NCI-H2196 treated with DMSO at 0.1 percent for 48 hours (cell line): Measurements from ENCODE around the gene NOA1.
"Not testable (repeated sequence)": the region's sequence is repeated elsewhere in the genome, so short reads cannot be mapped to it uniquely, and the experiment has no call there.

Source experiments
- DNase-seq: peaks from one replicate; lab custom pipeline; 2025; ENCODE audit not compliant: unreplicated experiment; lab: John Stamatoyannopoulos, UW

NOA1 gene

GRCh38 chr4:56959100-56959499 lies 18.3 kb downstream of the NOA1 start:
- no peak for DNase-seq

GRCh38 chr4:56958111-56958517 lies 19.3 kb downstream of the NOA1 start:
- DNase-seq, result no peak

- no peak for DNase-seq
Measured at GRCh38 chr4:56953680-56954520, 23.5 kb downstream of the NOA1 start.

GRCh38 chr4:56941403-56941802 lies 36.0 kb downstream of the NOA1 start:
- no peak for DNase-seq

GRCh38 chr4:56940971-56941370 lies 36.4 kb downstream of the NOA1 start:
- no peak for DNase-seq

GRCh38 chr4:56940403-56940802 lies 37.0 kb downstream of the NOA1 start:
- DNase-seq, result no peak

- DNase-seq, result not testable (repeated sequence)
Measured at GRCh38 chr4:56939826-56940225, 37.6 kb downstream of the NOA1 start.

- DNase-seq, result no peak
Measured at GRCh38 chr4:56937262-56937661, 40.1 kb downstream of the NOA1 start.

GRCh38 chr4:56931924-56932323 lies 45.5 kb downstream of the NOA1 start:
- no peak for DNase-seq

GRCh38 chr4:56930638-56931037 lies 46.8 kb downstream of the NOA1 start:
- DNase-seq, result no peak

GRCh38 chr4:56927196-56927595 lies 50.2 kb downstream of the NOA1 start:
- no peak for DNase-seq

- not testable (repeated sequence) for DNase-seq
Measured at GRCh38 chr4:56914977-56915376, 62.4 kb downstream of the NOA1 start.

GRCh38 chr4:56914336-56914735 lies 63.1 kb downstream of the NOA1 start:
- DNase-seq, result no peak
